Stimulated activated naive CD4-positive, alpha-beta T cell (primary cell): ENCODE measurements around the gene CD300E.
"Not testable (repeated sequence)": the region's sequence is repeated elsewhere in the genome, so short reads cannot be mapped to it uniquely, and the experiment has no call there.

ENCODE experiments used
- DNase-seq, 6 experiments: peaks; one replicate each; lab custom pipeline; 2025; lab: John Stamatoyannopoulos, UW

Gene CD300E

GRCh38 chr17:74623693-74624093, at the start of gene CD300E:
CD300E (minus strand) TSS chr17:74623738; CDS start chr17:74623621, 117 bp downstream.
- DNase-seq = no peak

GRCh38 chr17:74671031-74671771, 47.7 kb upstream of the CD300E start:
- DNase-seq = peak; percentile 39 to 78 (median 65)

DNA sequence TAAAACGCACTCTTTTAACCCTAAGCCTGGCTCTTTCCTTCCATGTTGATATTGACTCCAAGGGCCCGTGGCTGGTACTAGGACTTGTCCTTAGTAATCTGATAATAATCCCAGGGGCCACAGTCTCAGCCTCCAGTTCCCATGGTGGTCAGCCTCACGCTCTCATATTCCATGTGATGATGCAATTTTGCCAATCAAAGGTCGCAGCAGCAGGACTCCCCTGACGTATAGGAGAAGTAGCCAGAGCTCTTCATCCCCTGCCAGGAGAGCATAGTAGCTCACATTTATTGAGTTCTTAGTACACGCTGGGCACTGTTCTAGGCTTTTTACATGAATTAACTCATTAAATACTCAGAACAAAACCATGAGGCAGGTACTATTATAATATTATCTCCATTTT, 46.8 kb upstream of the CD300E start:
- DNase-seq = no peak

DNA sequence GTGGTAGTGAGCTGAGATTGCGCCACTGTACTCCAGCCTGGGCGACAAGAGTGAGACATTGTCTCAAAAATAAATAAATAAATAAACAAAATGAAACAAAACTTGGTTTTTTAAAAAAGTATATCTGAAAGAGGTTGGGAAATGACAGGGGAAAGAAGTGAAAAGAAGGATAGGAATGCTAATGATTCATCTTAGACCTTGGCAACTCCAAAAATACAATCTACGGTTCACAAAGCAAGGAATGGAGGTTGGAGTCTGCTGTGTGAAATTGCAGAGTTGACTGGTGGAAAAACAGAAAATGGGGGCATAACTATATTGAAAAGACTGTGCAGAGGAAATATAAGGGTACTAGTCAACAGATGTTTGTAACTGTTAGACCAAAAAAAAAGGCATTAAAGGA, 40.0 kb upstream of the CD300E start:
- DNase-seq = no peak

DNA sequence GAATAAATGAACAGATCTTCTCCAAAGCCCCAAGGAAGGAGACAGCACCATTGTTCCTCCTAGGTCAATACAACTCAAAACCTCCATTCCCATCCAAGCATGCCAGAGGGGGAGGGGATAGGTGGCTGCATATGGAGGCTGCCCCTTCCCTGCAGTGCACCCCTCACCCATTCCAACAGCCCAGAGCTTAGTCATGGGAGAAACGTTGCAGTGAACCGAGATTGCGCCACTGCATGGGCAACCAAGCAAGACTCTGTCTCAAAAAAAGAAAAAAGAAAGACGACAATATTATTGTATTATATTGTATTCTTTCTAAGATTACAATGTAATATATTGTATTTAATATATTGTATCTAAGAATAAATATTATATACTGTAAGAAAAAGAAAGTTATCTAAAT, 36.4 kb upstream of the CD300E start:
- no peak for DNase-seq

DNA sequence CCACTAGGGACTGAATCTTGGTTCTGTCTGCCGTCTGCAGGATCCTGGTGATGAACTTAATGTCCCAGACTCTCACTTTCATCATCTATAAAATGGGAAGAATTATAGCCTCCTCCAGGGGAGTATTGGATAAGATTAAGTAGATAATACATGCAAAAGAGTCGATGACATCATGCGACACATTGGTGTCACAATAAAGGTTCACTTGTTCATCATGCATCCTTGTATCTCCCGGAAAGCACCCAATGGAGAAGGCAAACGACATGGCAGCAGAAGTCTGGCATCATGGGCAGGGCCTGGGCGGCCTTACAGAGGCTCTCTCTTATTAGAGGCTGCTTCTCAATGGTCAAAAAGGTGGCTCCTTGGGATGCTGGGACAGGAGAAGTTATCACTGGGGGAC, 35.1 kb upstream of the CD300E start:
- DNase-seq = no peak

DNA sequence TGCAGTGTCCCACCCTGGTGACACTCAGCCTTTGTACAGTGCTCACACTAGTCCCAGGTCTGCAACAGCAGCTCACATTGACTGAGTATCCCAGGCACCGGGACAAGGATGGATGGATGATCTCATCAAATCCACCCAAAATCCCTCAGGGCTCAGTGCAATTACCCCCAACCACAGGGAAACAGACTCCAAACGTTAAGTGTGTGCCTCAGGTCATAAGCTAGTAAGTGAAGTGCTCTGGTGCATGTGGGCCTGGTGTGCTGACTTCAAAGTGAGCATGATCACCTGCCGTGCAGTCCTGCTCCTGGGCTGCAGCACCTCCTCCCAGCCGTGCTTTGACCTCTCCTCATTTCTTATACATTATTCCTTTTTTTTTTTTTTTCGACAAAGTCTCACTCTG, 31.2 kb upstream of the CD300E start:
- no peak for DNase-seq

DNA sequence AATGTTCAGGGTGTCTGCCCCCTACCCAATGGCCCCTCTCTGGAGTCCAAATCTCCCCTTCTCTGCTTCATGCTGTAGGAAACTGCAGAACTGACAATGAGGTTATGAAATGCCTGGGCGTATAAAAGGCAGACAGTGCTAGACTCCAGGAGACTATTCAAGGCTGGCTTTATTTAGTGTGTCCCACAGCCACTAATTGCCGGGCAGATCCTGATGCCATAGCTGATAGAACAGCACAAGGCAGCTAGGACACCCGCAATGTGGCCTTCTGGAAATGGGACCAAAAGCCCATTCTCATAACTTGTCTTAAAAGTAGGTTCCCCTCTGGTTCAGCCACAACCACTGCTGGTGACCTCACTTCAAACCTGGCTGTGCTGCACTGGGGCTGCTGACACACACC, 28.5 kb upstream of the CD300E start:
- DNase-seq = no peak

DNA sequence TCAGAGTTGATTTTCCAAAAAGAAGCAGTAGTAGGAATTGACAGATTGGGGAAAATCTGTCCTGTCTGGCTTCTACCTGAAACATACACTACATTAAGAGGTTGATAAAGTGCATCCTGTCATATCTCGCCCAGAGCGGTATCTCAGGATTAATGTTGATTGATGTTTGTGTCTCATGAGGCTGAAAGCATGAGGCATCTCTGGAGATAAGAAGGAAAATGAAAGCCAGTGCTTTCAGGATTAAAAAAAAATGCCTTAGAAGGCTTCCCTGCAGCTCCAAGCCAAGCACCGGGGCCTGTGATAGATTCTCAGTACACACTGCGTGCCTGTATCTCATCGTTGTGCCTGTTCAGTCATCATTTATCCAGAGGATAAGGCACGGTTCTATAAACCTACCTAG, 26.4 kb upstream of the CD300E start:
- DNase-seq = no peak

GRCh38 chr17:74647871-74648672, 24.5 kb upstream of the CD300E start:
- DNase-seq = no peak

DNA sequence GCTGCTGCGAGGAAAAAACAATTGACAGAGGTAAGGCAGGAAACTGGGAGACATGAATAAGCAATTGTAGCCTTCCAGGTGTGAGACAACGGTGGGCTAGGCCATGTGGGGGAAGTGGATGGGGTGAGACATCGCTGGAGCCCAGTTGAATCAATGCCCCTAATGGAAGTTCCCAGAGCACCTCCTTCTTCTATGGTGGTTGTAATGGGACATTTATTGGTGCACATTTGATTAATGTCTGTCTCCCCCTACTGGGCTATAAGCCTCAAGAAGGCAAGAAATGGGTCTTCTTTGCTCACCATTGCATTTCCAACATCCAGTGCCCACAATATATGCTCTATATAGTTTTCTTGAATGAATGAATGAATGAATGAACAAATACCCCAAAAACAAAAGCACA, 22.7 kb upstream of the CD300E start:
- DNase-seq = peak in 1 of 6 experiments; percentile 19

DNA sequence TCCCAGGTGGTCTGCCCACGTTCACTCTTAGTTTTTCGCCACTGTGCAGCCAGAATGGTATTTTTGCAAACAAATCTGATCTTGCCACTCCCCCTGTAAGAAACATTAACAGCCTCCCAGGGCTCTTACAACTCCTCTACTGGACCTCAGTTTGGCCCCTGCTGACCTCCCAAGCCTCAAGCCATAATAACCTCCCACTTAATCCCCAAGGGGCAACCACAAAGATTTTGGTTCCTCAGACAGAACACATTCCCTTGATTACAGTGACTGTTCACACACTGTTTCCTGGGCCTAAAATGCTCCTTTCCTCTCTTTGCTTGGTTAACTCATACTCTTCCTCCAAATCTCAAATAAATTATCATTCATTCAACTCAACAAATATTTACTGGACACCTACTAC, 21.5 kb upstream of the CD300E start:
- DNase-seq = no peak

DNA sequence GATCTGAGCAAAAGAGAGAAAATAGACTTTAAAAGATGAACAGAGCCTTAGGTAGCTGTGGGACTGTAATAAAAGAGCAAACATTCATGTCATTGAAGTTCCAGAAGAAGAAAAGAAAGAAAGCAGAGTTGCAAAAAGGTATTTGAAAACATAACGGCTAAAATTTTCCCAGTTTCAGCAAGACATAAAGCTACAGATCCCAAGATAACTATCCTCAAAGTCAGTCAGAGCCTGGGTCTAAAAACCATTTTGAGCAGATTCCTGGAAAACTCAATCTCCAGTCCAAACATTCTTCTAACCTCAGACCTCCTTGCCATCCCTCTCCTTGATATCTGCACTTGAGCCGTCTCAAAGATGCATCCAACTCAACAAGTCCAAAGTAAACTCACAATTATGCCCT, 20.9 kb upstream of the CD300E start:
- no peak for DNase-seq

GRCh38 chr17:74643826-74644225, 20.3 kb upstream of the CD300E start:
- no peak for DNase-seq

DNA sequence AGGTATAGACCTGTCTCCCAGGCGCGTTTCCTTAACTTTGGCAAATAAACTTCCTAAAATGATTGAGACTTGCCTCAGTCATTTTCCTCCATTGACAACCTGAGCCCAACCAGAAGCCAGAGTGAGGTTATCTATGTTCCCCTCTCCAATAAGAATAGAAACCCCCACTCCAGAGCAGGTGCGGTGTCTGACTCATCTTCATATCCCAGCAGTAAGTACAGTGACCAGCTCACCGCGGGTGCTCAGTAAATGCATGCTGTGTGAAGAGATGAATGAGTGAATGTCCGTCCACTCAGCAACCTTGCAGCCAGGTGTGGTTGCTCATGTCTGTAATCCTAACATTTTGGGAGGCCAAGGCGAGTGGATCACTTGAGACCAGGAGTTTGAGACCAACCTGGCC, 19.5 kb upstream of the CD300E start:
- DNase-seq = no peak

DNA sequence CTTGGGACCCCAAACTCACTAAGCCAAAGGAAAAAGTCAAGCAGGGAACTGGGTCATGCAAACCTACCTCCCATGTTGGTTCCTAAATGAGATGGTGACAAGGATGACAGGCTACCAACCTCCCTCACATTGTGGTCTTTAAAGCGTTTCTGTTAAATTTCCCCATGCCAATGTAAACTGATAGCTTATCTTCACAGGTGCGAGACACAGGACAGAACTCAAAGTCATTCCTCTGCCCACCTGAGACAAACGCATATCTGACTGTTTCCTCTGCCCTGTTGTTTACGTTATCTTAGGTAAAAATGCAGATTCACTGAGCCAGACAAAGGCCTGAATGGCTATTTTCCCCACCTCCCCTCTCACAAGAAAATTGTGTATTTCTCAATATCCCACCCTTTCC, 19.0 kb upstream of the CD300E start:
- no peak for DNase-seq

- DNase-seq = no peak
These were observed 18.4 kb upstream of the CD300E start for GRCh38 chr17:74641958-74642298.

DNA sequence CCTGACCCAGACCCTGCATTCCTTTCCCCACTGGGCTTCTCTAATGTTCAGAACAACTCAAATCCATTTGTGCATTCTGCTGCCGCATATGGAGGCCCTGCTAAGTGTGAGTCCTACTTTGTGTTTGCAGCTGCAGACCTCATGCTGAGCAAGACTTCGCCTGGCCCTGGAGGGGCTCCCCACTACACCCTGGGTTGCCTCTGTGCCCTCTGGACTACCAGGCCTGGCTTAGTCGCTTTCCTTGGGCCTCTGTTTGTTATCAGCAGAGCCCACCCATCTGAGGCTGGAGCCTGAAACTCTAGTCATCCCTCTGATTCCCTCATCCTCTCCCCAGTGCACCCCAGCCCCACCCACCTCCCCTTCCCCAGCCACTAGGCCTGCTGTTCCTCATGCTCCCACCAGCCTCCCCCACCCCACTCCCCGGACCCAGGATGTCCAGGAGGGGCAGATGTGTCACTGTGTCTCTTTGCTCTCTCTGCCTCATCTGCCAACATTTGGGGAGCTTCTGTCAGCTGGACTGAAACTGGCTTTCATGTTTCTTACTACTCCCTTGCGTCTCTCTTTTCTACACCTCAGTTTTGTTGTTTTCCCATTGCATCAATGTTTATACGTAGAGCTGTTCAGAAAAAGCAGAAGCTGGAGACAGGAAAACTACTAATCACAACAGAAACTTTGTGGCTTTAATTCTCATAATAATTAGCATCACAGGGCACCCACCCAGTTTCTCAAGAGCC, 17.9 kb upstream of the CD300E start:
- no peak for DNase-seq

DNA sequence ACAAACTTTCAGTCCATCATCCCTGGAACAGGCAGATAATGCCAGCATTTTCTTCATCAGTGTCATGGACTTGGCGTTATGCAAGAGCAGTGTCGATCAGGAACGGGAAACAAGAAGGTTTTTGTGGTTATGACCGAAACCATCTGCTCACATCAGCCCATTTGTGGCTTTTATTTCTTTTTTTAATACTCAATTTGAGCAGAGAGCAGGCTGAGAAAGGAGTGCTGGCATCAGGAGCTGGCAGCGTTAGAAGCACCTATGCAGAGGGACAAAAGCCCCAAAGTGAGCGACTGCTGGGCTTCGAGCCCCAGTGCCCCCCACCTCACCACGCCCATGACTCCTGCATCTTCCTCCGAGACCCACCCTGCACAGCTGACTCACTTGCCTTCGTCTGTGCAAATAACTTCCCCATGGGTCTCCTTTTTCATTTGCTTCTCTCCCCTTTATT, 16.2 kb upstream of the CD300E start:
- no peak for DNase-seq

DNA sequence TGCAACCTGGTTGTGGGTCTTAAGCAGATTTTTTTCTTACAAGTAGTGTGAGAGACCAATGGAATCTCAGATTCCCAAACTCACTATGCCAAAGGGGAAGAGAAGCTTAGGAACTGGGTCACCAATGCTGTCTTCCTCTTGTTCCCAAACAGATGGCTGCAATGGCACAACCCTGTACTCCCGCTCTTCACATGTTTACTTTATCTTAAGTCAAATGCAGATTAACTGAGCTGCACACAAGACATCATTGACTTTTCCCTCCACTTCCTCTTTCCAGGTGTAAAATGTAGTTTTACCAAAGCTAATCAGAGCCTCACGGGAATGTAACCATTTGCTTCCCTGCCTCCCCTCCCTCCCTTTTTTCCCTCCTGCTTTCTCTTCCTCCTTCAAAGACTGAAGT, 14.4 kb upstream of the CD300E start:
- DNase-seq = no peak

DNA sequence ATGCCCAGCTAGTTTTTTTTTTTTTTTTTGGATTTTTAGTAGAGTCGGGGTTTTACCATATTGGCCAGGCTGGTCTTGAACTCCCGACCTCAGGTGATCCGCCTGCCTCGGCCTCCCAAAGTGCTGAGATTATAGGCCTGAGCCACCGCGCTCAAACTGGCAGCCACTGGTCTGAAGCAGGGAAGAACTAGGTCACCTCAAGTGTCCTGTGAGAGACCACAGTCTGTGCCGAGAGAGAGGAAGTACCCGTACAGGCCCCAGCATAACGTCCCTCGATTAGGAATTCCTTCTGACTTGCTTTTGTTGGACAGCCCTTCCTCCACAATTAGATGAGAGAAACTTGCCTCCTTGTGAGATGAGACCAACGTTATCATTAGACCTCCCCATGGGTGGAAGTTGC, 13.7 kb upstream of the CD300E start:
- no peak for DNase-seq

DNA sequence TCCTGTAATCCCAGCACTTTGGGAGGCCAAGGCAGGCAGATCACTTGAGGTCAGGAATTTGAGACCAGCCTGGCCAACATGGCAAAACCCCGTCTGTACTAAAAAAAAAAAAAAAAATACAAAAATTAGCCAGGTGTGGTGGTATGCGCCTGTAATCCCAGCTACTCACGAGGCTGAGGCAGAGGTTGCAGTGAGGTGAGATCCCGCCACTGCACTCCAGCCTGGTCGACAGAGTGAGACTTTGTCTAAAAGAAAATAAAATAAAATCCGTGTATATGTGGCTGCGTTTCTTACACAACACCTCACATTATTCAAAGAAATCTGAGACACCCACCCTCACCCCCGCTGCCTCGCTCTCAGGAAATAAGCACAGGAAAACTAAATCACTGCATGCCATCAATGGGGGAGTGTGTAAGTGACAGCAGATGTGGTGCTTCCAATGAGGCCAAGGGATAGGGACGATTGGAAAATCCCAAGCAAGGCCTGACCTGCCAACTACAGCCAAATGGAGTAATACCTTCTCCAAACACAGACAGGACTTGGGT, 13.1 kb upstream of the CD300E start:
- DNase-seq = not testable (repeated sequence)

- no peak for DNase-seq
These were observed 11.9 kb upstream of the CD300E start for GRCh38 chr17:74635418-74635817.
